H1 (cell line): ENCODE data around the gene MLPH. TPM values are rescaled to one million over a fixed set of nuclear protein-coding genes. Genes with fewer than 3 reads are reported as not detected.
"Not testable (repeated sequence)": the region's sequence is repeated elsewhere in the genome, so short reads cannot be mapped to it uniquely, and the experiment has no call there.

ENCODE experiments used
- CTCF ChIA-PET: fragments of 300-600 bp; sonication (Branson Sonifier 250); formaldehyde crosslinking; loops from one replicate; lab custom pipeline; 2021; ENCODE audit not compliant: partially characterized antibody; lab: Charles Lee
- POLR2A ChIA-PET: fragments of 300-600 bp; sonication (Branson Sonifier 250); formaldehyde crosslinking; loops from one replicate; lab custom pipeline; 2021; ENCODE audit warnings: inconsistent platforms; ENCODE audit not compliant: partially characterized antibody; lab: Charles Lee
- DNase-seq, 2 experiments: peaks; one replicate each; pipeline versions ENCODE4 v3.0.0 to v3.0.0-alpha.2; 2010 to 2022; ENCODE audit warnings: low spot score in 2 of 2, low read depth in 1 of 2, mixed read lengths in 1 of 2
- FAIRE-seq: peaks from 2 replicates; lab custom pipeline; 2011; peaks lifted over from hg19 to GRCh38; lab: Jason Lieb, UNC
- H2AFZ ChIP-seq: 2 replicates; pipeline ENCODE4 v1.8.1; 2012; ENCODE audit warnings: low read length, inconsistent platforms
- H2AK5ac ChIP-seq: 2 replicates; pipeline ENCODE4 v1.6.1; 2013; ENCODE audit warnings: low read depth, low read length
- H2BK120ac ChIP-seq: replicated peaks from 2 replicates; pipeline ENCODE3; 2013; ENCODE audit warnings: low read depth, low read length, inconsistent platforms
- H2BK12ac ChIP-seq: 2 replicates; pipeline ENCODE4 v1.6.1; 2013; ENCODE audit warnings: low read depth, low read length
- H2BK15ac ChIP-seq: 2 replicates; pipeline ENCODE4 v1.6.1; 2013; ENCODE audit warnings: low read length
- H2BK20ac ChIP-seq: 2 replicates; pipeline ENCODE4 v1.6.1; 2013; ENCODE audit warnings: low read length
- H2BK5ac ChIP-seq: 2 replicates; pipeline ENCODE4 v1.6.1; 2013; ENCODE audit warnings: low read depth, low read length
- H3K14ac ChIP-seq: 2 replicates; pipeline ENCODE4 v1.6.1; 2013; ENCODE audit warnings: inconsistent platforms; ENCODE audit not compliant: insufficient read length
- H3K18ac ChIP-seq: 2 replicates; pipeline ENCODE4 v1.6.1; 2013; ENCODE audit warnings: low read length; ENCODE audit errors: extremely low read depth
- H3K23ac ChIP-seq: 2 replicates; pipeline ENCODE4 v1.6.1; 2013; ENCODE audit warnings: inconsistent platforms; ENCODE audit not compliant: insufficient read length
- H3K23me2 ChIP-seq: 2 replicates; pipeline ENCODE4 v1.6.1; 2013; ENCODE audit warnings: low read depth, low read length
- H3K27ac ChIP-seq: 2 replicates; pipeline ENCODE4 v1.6.1; 2011; ENCODE audit warnings: low read depth, low read length, inconsistent platforms
- H3K27me3 ChIP-seq, 4 experiments: replicated peaks in 1 of 4; 1 replicate in 1 of 4; 2 replicates in 3 of 4; pipeline versions ENCODE4 v1.6.1 to v1.8.1; 2011 to 2013; ENCODE audit warnings: low read length in 3 of 4, mild to moderate bottlenecking in 3 of 4, inconsistent platforms in 2 of 4, mixed read lengths in 2 of 4, moderate library complexity in 1 of 4; ENCODE audit not compliant: control insufficient read depth in 3 of 4, insufficient read depth in 3 of 4; ENCODE audit errors: extremely low read depth in 1 of 4
- H3K36me3 ChIP-seq, 4 experiments: 2 replicates each; pipeline versions ENCODE4 v1.6.1 to v1.8.1; 2011 to 2013; ENCODE audit warnings: mild to moderate bottlenecking in 4 of 4, low read length in 3 of 4, moderate library complexity in 2 of 4, control low read depth in 1 of 4, inconsistent platforms in 1 of 4; ENCODE audit not compliant: insufficient read depth in 4 of 4, control insufficient read depth in 2 of 4
- H3K4ac ChIP-seq: replicated peaks from 2 replicates; pipeline ENCODE3; 2013; ENCODE audit warnings: low read length, low read depth, mixed read lengths, inconsistent platforms; ENCODE audit not compliant: insufficient read length
- H3K4me1 ChIP-seq, 4 experiments: replicated peaks in 1 of 4; 1 replicate in 1 of 4; 2 replicates in 3 of 4; pipeline versions ENCODE4 v1.6.1 to v1.8.1; 2011 to 2013; ENCODE audit warnings: low read length in 3 of 4, inconsistent platforms in 2 of 4, mixed read lengths in 1 of 4; ENCODE audit not compliant: insufficient read depth in 4 of 4, control insufficient read depth in 3 of 4
- H3K4me2 ChIP-seq, 2 experiments: 2 replicates each; pipeline versions ENCODE4 v1.6.1 to v1.8.1; 2011 to 2013; ENCODE audit warnings: low read depth in 2 of 2, low read length in 2 of 2, control low read depth in 1 of 2, inconsistent platforms in 1 of 2, mild to moderate bottlenecking in 1 of 2; ENCODE audit not compliant: insufficient read depth in 1 of 2
- H3K4me3 ChIP-seq, 4 experiments: fragments of 200-600, 300-600 bp in 1 of 4; sonication (generic), shearing (Covaris generic), sonication (Bioruptor Twin) in 1 of 4; 2 replicates each; pipeline versions ENCODE4 v1.5.1 to v1.8.1; 2011 to 2016; ENCODE audit warnings: low read length in 4 of 4, low read depth in 3 of 4, control low read depth in 2 of 4, inconsistent platforms in 2 of 4, mild to moderate bottlenecking in 2 of 4, mixed read lengths in 1 of 4, moderate library complexity in 1 of 4; ENCODE audit not compliant: insufficient read depth in 2 of 4; ENCODE audit errors: extremely low read depth in 1 of 4
- H3K56ac ChIP-seq: replicated peaks from 2 replicates; pipeline ENCODE3; 2013; ENCODE audit warnings: low read depth, mild to moderate bottlenecking, mixed read lengths, low read length, inconsistent platforms; ENCODE audit not compliant: insufficient read length
- H3K79me1 ChIP-seq: 2 replicates; pipeline ENCODE4 v1.6.1; 2013; ENCODE audit warnings: low read depth, low read length, control low read depth
- H3K79me2 ChIP-seq, 2 experiments: 2 replicates each; pipeline versions ENCODE4 v1.6.1 to v1.8.1; 2012 to 2013; ENCODE audit warnings: low read length in 2 of 2, mild to moderate bottlenecking in 2 of 2, inconsistent platforms in 1 of 2; ENCODE audit not compliant: insufficient read depth in 2 of 2, control insufficient read depth in 1 of 2
- H3K9ac ChIP-seq, 4 experiments: replicated peaks in 1 of 4; 1 replicate in 1 of 4; 2 replicates in 3 of 4; pipeline versions ENCODE4 v1.6.1 to v1.8.1; 2011 to 2013; ENCODE audit warnings: low read depth in 3 of 4, low read length in 3 of 4, control low read depth in 2 of 4, mild to moderate bottlenecking in 2 of 4, moderate library complexity in 2 of 4, inconsistent platforms in 1 of 4; ENCODE audit errors: extremely low read depth in 1 of 4
- H3K9me3 ChIP-seq, 2 experiments: 2 replicates each; pipeline versions ENCODE4 v1.6.1 to v1.8.1; 2012 to 2013; ENCODE audit warnings: mild to moderate bottlenecking in 2 of 2, moderate library complexity in 2 of 2, control low read depth in 1 of 2, inconsistent platforms in 1 of 2, low read depth in 1 of 2, low read length in 1 of 2, mixed read lengths in 1 of 2; ENCODE audit not compliant: insufficient read depth in 2 of 2
- H4K20me1 ChIP-seq, 2 experiments: replicated peaks in 1 of 2; 2 replicates each; pipeline versions ENCODE3 to v1.8.1; 2011 to 2013; ENCODE audit warnings: inconsistent platforms in 2 of 2, low read length in 2 of 2, mild to moderate bottlenecking in 1 of 2; ENCODE audit not compliant: insufficient read depth in 2 of 2, control insufficient read depth in 1 of 2
- H4K5ac ChIP-seq: 2 replicates; pipeline ENCODE4 v1.6.1; 2013; ENCODE audit warnings: low read length, low read depth, mixed read lengths, inconsistent platforms; ENCODE audit not compliant: insufficient read length
- H4K8ac ChIP-seq: 2 replicates; pipeline ENCODE4 v1.8.0; 2013; ENCODE audit warnings: mild to moderate bottlenecking, moderate library complexity, low read length, inconsistent platforms; ENCODE audit not compliant: insufficient read depth; ENCODE audit errors: extremely low read depth
- H4K91ac ChIP-seq: replicated peaks from 2 replicates; pipeline ENCODE3; 2013; ENCODE audit warnings: low read length, mixed read lengths, inconsistent platforms; ENCODE audit not compliant: insufficient read length
- WGBS, 2 experiments: shearing (Covaris generic) in 1 of 2; methylation state at CpG; one replicate each; pipeline versions ENCODE4 v1.1.6 to v1.1.7; 2013 to 2015; ENCODE audit warnings: low lambda C conversion rate in 2 of 2, mixed read lengths in 2 of 2, inconsistent platforms in 1 of 2, low coverage in 1 of 2, missing lambda C conversion rate in 1 of 2; ENCODE audit not compliant: insufficient replicate concordance in 2 of 2, insufficient coverage in 1 of 2, insufficient read length in 1 of 2; ENCODE audit errors: extremely low coverage in 1 of 2, missing lambda C conversion rate in 1 of 2; 5-methylcytosine and 5-hydroxymethylcytosine counted together
- polyA plus RNA-seq, 7 experiments: library from polyadenylated mRNA; depleted of rRNA in 3 of 7; stranded (reverse) in 5 of 7; unstranded in 2 of 7; fragments of >200 nt in 5 of 7; fragments of 200-250 nt in 2 of 7; gene quantifications; 1 replicate in 5 of 7; 2 replicates in 1 of 7; 4 replicates in 1 of 7; pipeline versions ENCODE4 v1.2.1 to v1.2.3, GENCODE V29; 2011 to 2013; ENCODE audit warnings: missing spikeins in 2 of 7, mixed read lengths in 2 of 7
- total RNA-seq: library from RNA; stranded (reverse); fragmentation: NEBNext Ultra II Directional; extraction: Animal tissue kit (Norgen Biotek cat#: 25700); gene quantifications from 2 replicates; pipeline ENCODE4 v1.2.1, GENCODE V29; 2021

Gene MLPH
- total and polyA plus RNA-seq, 2 of the 8 experiments (the other 6 are each of a cell fraction or from before 2014, with no cell fraction given): 12.7 to 17.0 TPM

- H2BK5ac ChIP-seq, H3K23me2 ChIP-seq, H2BK120ac ChIP-seq, H4K20me1 ChIP-seq, H4K5ac ChIP-seq, H3K14ac ChIP-seq, H2AFZ ChIP-seq, H4K8ac ChIP-seq, H3K23ac ChIP-seq, H3K56ac ChIP-seq, H3K9me3 ChIP-seq, H3K4me3 ChIP-seq, H3K36me3 ChIP-seq, FAIRE-seq, DNase-seq, H3K9ac ChIP-seq, H3K79me1 ChIP-seq, H3K79me2 ChIP-seq, H3K27ac ChIP-seq, H3K4me2 ChIP-seq, H3K27me3 ChIP-seq, H3K4ac ChIP-seq: not testable (repeated sequence)
- Histone ChIP-seq H2AK5ac (peak overlapping the region; percentile 71; the same call in 1 of the 2 replicates), H2BK12ac (peak overlapping the region; percentile 92; the same call in 1 of the 2 replicates), H2BK20ac (peak overlapping the region; percentile 98; the same call in 1 of the 2 replicates), H3K18ac (peak overlapping the region; percentile 96; the same call in 1 of the 2 replicates), H2BK15ac (0 out of 2 replicates have a peak overlapping the region, but pooled peaks have one; percentile 84), H4K91ac (peak overlapping the region; percentile 37), H3K4me1 (peaks cover 18 to 47% (median 33%) of the 10 kb centered on the region in 4 experiments)
- 78% methylated on average over 4 of the region's 5 CpGs; no CpG with 5 or more reads in 1 of the 2 experiments for WGBS, 2 experiments
- ChIA-PET CTCF (interaction anchor here (1.0 to 1.3 kb wide), 2 partner anchors 15 to 28 kb away, joined by 3 to 4 read pairs; no protein-coding TSS in a partner anchor), POLR2A (interaction anchor here (1.1 to 7.5 kb wide), 3 partner anchors 10 to 20 kb away, joined by 3 to 51 read pairs (median 9); no protein-coding TSS in a partner anchor)
These were observed 108.9 kb downstream of the MLPH start for GRCh38 chr2:237595829-237596519.
